NAMALWA (cell line): ENCODE data around the gene PSORS1C2.
"Not testable (repeated sequence)": the region's sequence is repeated elsewhere in the genome, so short reads cannot be mapped to it uniquely, and the experiment has no call there.

Experiments
- DNase-seq: peaks from one replicate; pipeline ENCODE4 v3.0.0-alpha.2; 2015; ENCODE audit warnings: low spot score

Gene PSORS1C2

GRCh38 chr6:31138982-31139381 lies at the start of gene PSORS1C2:
Gene PSORS1C2 (minus strand): TSS chr6:31139066. CDS start chr6:31139026, 40 bp downstream.
- no peak for DNase-seq

GRCh38 chr6:31187780-31188194 lies 48.9 kb upstream of the PSORS1C2 start:
- no peak for DNase-seq

GRCh38 chr6:31186052-31186734 lies 47.3 kb upstream of the PSORS1C2 start:
- DNase-seq, result no peak

GRCh38 chr6:31185695-31186051 lies 46.8 kb upstream of the PSORS1C2 start:
- DNase-seq, result not testable (repeated sequence)

GRCh38 chr6:31183859-31184258 lies 45.0 kb upstream of the PSORS1C2 start:
- not testable (repeated sequence) for DNase-seq

- DNase-seq, result not testable (repeated sequence)
These were observed 44.4 kb upstream of the PSORS1C2 start for GRCh38 chr6:31183287-31183686.

- peak; percentile 84 for DNase-seq
These were observed 41.6 kb upstream of the PSORS1C2 start for GRCh38 chr6:31180500-31180899.

- no peak for DNase-seq
These were observed 41.0 kb upstream of the PSORS1C2 start for GRCh38 chr6:31179896-31180295.

GRCh38 chr6:31179042-31179386 lies 40.1 kb upstream of the PSORS1C2 start:
- no peak for DNase-seq

GRCh38 chr6:31178143-31179041 lies 39.5 kb upstream of the PSORS1C2 start:
- DNase-seq, result no peak

- DNase-seq, result no peak
These were observed 37.1 kb upstream of the PSORS1C2 start for GRCh38 chr6:31175971-31176370.

GRCh38 chr6:31174378-31174777 lies 35.5 kb upstream of the PSORS1C2 start:
- DNase-seq, result no peak

- DNase-seq, result no peak
These were observed 34.5 kb upstream of the PSORS1C2 start for GRCh38 chr6:31173406-31173805.

GRCh38 chr6:31172973-31173384 lies 34.1 kb upstream of the PSORS1C2 start:
- DNase-seq, result no peak

- DNase-seq, result no peak
These were observed 33.4 kb upstream of the PSORS1C2 start for GRCh38 chr6:31171931-31172905.

- DNase-seq, result no peak
These were observed 32.3 kb upstream of the PSORS1C2 start for GRCh38 chr6:31170987-31171671.

- DNase-seq, result no peak
These were observed 31.7 kb upstream of the PSORS1C2 start, which contains the start of gene POU5F1 for GRCh38 chr6:31170600-31170881. Gene POU5F1 (minus strand): TSS chr6:31170682. CDS start chr6:31170620, 62 bp downstream.

- not testable (repeated sequence) for DNase-seq
These were observed 31.2 kb upstream of the PSORS1C2 start for GRCh38 chr6:31169858-31170599.

- DNase-seq, result no peak
These were observed 30.4 kb upstream of the PSORS1C2 start for GRCh38 chr6:31169123-31169857.

- no peak for DNase-seq
These were observed 29.7 kb upstream of the PSORS1C2 start for GRCh38 chr6:31168606-31169005.
